H1 (cell line): ENCODE measurements around the gene KTI12. TPM values are rescaled to one million over a fixed set of nuclear protein-coding genes. Genes with fewer than 3 reads are reported as not detected.

Experiments
- CTCF ChIA-PET: fragments of 300-600 bp; sonication (Branson Sonifier 250); formaldehyde crosslinking; loops from one replicate; lab custom pipeline; 2021; ENCODE audit not compliant: partially characterized antibody; lab: Charles Lee
- POLR2A ChIA-PET: fragments of 300-600 bp; sonication (Branson Sonifier 250); formaldehyde crosslinking; loops from one replicate; lab custom pipeline; 2021; ENCODE audit warnings: inconsistent platforms; ENCODE audit not compliant: partially characterized antibody; lab: Charles Lee
- DNase-seq, 2 experiments: peaks; one replicate each; pipeline versions ENCODE4 v3.0.0 to v3.0.0-alpha.2; 2010 to 2022; ENCODE audit warnings: low spot score in 2 of 2, low read depth in 1 of 2, mixed read lengths in 1 of 2
- FAIRE-seq: peaks from 2 replicates; lab custom pipeline; 2011; peaks lifted over from hg19 to GRCh38; lab: Jason Lieb, UNC
- H2AFZ ChIP-seq: 2 replicates; pipeline ENCODE4 v1.8.1; 2012; ENCODE audit warnings: low read length, inconsistent platforms
- H2AK5ac ChIP-seq: 2 replicates; pipeline ENCODE4 v1.6.1; 2013; ENCODE audit warnings: low read depth, low read length
- H2BK120ac ChIP-seq: replicated peaks from 2 replicates; pipeline ENCODE3; 2013; ENCODE audit warnings: low read depth, low read length, inconsistent platforms
- H2BK12ac ChIP-seq: 2 replicates; pipeline ENCODE4 v1.6.1; 2013; ENCODE audit warnings: low read depth, low read length
- H2BK15ac ChIP-seq: 2 replicates; pipeline ENCODE4 v1.6.1; 2013; ENCODE audit warnings: low read length
- H2BK20ac ChIP-seq: 2 replicates; pipeline ENCODE4 v1.6.1; 2013; ENCODE audit warnings: low read length
- H2BK5ac ChIP-seq: 2 replicates; pipeline ENCODE4 v1.6.1; 2013; ENCODE audit warnings: low read depth, low read length
- H3K14ac ChIP-seq: 2 replicates; pipeline ENCODE4 v1.6.1; 2013; ENCODE audit warnings: inconsistent platforms; ENCODE audit not compliant: insufficient read length
- H3K18ac ChIP-seq: 2 replicates; pipeline ENCODE4 v1.6.1; 2013; ENCODE audit warnings: low read length; ENCODE audit errors: extremely low read depth
- H3K23ac ChIP-seq: 2 replicates; pipeline ENCODE4 v1.6.1; 2013; ENCODE audit warnings: inconsistent platforms; ENCODE audit not compliant: insufficient read length
- H3K23me2 ChIP-seq: 2 replicates; pipeline ENCODE4 v1.6.1; 2013; ENCODE audit warnings: low read depth, low read length
- H3K27ac ChIP-seq: 2 replicates; pipeline ENCODE4 v1.6.1; 2011; ENCODE audit warnings: low read depth, low read length, inconsistent platforms
- H3K27me3 ChIP-seq, 4 experiments: replicated peaks in 1 of 4; 1 replicate in 1 of 4; 2 replicates in 3 of 4; pipeline versions ENCODE4 v1.6.1 to v1.8.1; 2011 to 2013; ENCODE audit warnings: low read length in 3 of 4, mild to moderate bottlenecking in 3 of 4, inconsistent platforms in 2 of 4, mixed read lengths in 2 of 4, moderate library complexity in 1 of 4; ENCODE audit not compliant: control insufficient read depth in 3 of 4, insufficient read depth in 3 of 4; ENCODE audit errors: extremely low read depth in 1 of 4
- H3K36me3 ChIP-seq, 4 experiments: 2 replicates each; pipeline versions ENCODE4 v1.6.1 to v1.8.1; 2011 to 2013; ENCODE audit warnings: mild to moderate bottlenecking in 4 of 4, low read length in 3 of 4, moderate library complexity in 2 of 4, control low read depth in 1 of 4, inconsistent platforms in 1 of 4; ENCODE audit not compliant: insufficient read depth in 4 of 4, control insufficient read depth in 2 of 4
- H3K4ac ChIP-seq: replicated peaks from 2 replicates; pipeline ENCODE3; 2013; ENCODE audit warnings: low read length, low read depth, mixed read lengths, inconsistent platforms; ENCODE audit not compliant: insufficient read length
- H3K4me1 ChIP-seq, 4 experiments: replicated peaks in 1 of 4; 1 replicate in 1 of 4; 2 replicates in 3 of 4; pipeline versions ENCODE4 v1.6.1 to v1.8.1; 2011 to 2013; ENCODE audit warnings: low read length in 3 of 4, inconsistent platforms in 2 of 4, mixed read lengths in 1 of 4; ENCODE audit not compliant: insufficient read depth in 4 of 4, control insufficient read depth in 3 of 4
- H3K4me2 ChIP-seq, 2 experiments: 2 replicates each; pipeline versions ENCODE4 v1.6.1 to v1.8.1; 2011 to 2013; ENCODE audit warnings: low read depth in 2 of 2, low read length in 2 of 2, control low read depth in 1 of 2, inconsistent platforms in 1 of 2, mild to moderate bottlenecking in 1 of 2; ENCODE audit not compliant: insufficient read depth in 1 of 2
- H3K4me3 ChIP-seq, 4 experiments: fragments of 200-600, 300-600 bp in 1 of 4; sonication (generic), shearing (Covaris generic), sonication (Bioruptor Twin) in 1 of 4; 2 replicates each; pipeline versions ENCODE4 v1.5.1 to v1.8.1; 2011 to 2016; ENCODE audit warnings: low read length in 4 of 4, low read depth in 3 of 4, control low read depth in 2 of 4, inconsistent platforms in 2 of 4, mild to moderate bottlenecking in 2 of 4, mixed read lengths in 1 of 4, moderate library complexity in 1 of 4; ENCODE audit not compliant: insufficient read depth in 2 of 4; ENCODE audit errors: extremely low read depth in 1 of 4
- H3K56ac ChIP-seq: replicated peaks from 2 replicates; pipeline ENCODE3; 2013; ENCODE audit warnings: low read depth, mild to moderate bottlenecking, mixed read lengths, low read length, inconsistent platforms; ENCODE audit not compliant: insufficient read length
- H3K79me1 ChIP-seq: 2 replicates; pipeline ENCODE4 v1.6.1; 2013; ENCODE audit warnings: low read depth, low read length, control low read depth
- H3K79me2 ChIP-seq, 2 experiments: 2 replicates each; pipeline versions ENCODE4 v1.6.1 to v1.8.1; 2012 to 2013; ENCODE audit warnings: low read length in 2 of 2, mild to moderate bottlenecking in 2 of 2, inconsistent platforms in 1 of 2; ENCODE audit not compliant: insufficient read depth in 2 of 2, control insufficient read depth in 1 of 2
- H3K9ac ChIP-seq, 4 experiments: replicated peaks in 1 of 4; 1 replicate in 1 of 4; 2 replicates in 3 of 4; pipeline versions ENCODE4 v1.6.1 to v1.8.1; 2011 to 2013; ENCODE audit warnings: low read depth in 3 of 4, low read length in 3 of 4, control low read depth in 2 of 4, mild to moderate bottlenecking in 2 of 4, moderate library complexity in 2 of 4, inconsistent platforms in 1 of 4; ENCODE audit errors: extremely low read depth in 1 of 4
- H3K9me3 ChIP-seq, 2 experiments: 2 replicates each; pipeline versions ENCODE4 v1.6.1 to v1.8.1; 2012 to 2013; ENCODE audit warnings: mild to moderate bottlenecking in 2 of 2, moderate library complexity in 2 of 2, control low read depth in 1 of 2, inconsistent platforms in 1 of 2, low read depth in 1 of 2, low read length in 1 of 2, mixed read lengths in 1 of 2; ENCODE audit not compliant: insufficient read depth in 2 of 2
- H4K20me1 ChIP-seq, 2 experiments: replicated peaks in 1 of 2; 2 replicates each; pipeline versions ENCODE3 to v1.8.1; 2011 to 2013; ENCODE audit warnings: inconsistent platforms in 2 of 2, low read length in 2 of 2, mild to moderate bottlenecking in 1 of 2; ENCODE audit not compliant: insufficient read depth in 2 of 2, control insufficient read depth in 1 of 2
- H4K5ac ChIP-seq: 2 replicates; pipeline ENCODE4 v1.6.1; 2013; ENCODE audit warnings: low read length, low read depth, mixed read lengths, inconsistent platforms; ENCODE audit not compliant: insufficient read length
- H4K8ac ChIP-seq: 2 replicates; pipeline ENCODE4 v1.8.0; 2013; ENCODE audit warnings: mild to moderate bottlenecking, moderate library complexity, low read length, inconsistent platforms; ENCODE audit not compliant: insufficient read depth; ENCODE audit errors: extremely low read depth
- H4K91ac ChIP-seq: replicated peaks from 2 replicates; pipeline ENCODE3; 2013; ENCODE audit warnings: low read length, mixed read lengths, inconsistent platforms; ENCODE audit not compliant: insufficient read length
- BRCA1 ChIP-seq: IDR thresholded peaks from 2 replicates; pipeline ENCODE4 v1.6.1; 2012; ENCODE audit warnings: low read depth, low read length, improper control_type of control experiment
- CREB1 ChIP-seq: IDR thresholded peaks from 2 replicates; pipeline ENCODE4 v1.6.1; 2012; ENCODE audit warnings: inconsistent platforms
- CTBP2 ChIP-seq: IDR thresholded peaks from 2 replicates; pipeline ENCODE4 v1.7.0; 2011; ENCODE audit warnings: borderline replicate concordance, mild to moderate bottlenecking, moderate library complexity, mixed read lengths, low read length; ENCODE audit not compliant: insufficient read depth, insufficient read length
- E2F6 ChIP-seq: IDR thresholded peaks from 2 replicates; pipeline ENCODE4 v1.6.1; 2012; ENCODE audit warnings: inconsistent platforms
- EGR1 ChIP-seq: IDR thresholded peaks from 2 replicates; pipeline ENCODE4 v1.6.1; 2011; ENCODE audit warnings: low read depth, low read length, borderline replicate concordance
- HDAC6 ChIP-seq: IDR thresholded peaks from one replicate; pipeline ENCODE4 v1.7.1; 2012; ENCODE audit warnings: low read depth, mild to moderate bottlenecking, inconsistent platforms, low read length, moderate library complexity
- KDM1A ChIP-seq: fragments of 200-600, 300-600 bp; sonication (generic); IDR thresholded peaks from 2 replicates; pipeline ENCODE4 v1.7.1; 2016; ENCODE audit warnings: mild to moderate bottlenecking, low read length, borderline replicate concordance
- MAX ChIP-seq: IDR thresholded peaks from 2 replicates; pipeline ENCODE4 v1.6.1; 2012; ENCODE audit warnings: inconsistent platforms
- RAD21 ChIP-seq, 2 experiments: IDR thresholded peaks in 1 of 2; conservative IDR thresholded peaks in 1 of 2; 2 replicates each; pipeline ENCODE4 v1.6.1; 2011; ENCODE audit warnings: low read depth in 2 of 2, low read length in 2 of 2, improper control_type of control experiment in 1 of 2, inconsistent platforms in 1 of 2, mild to moderate bottlenecking in 1 of 2, moderate library complexity in 1 of 2
- SP1 ChIP-seq: IDR thresholded peaks from 2 replicates; pipeline ENCODE4 v1.6.1; 2011; ENCODE audit warnings: low read depth, low read length
- TAF7 ChIP-seq: optimal IDR thresholded peaks from 2 replicates; pipeline ENCODE3; 2011; ENCODE audit warnings: low read depth, mild to moderate bottlenecking, inconsistent platforms, low read length, moderate library complexity, borderline replicate concordance
- USF2 ChIP-seq: IDR thresholded peaks from 2 replicates; pipeline ENCODE4 v1.6.1; 2011; ENCODE audit warnings: low read length, improper control_type of control experiment
- WGBS, 2 experiments: shearing (Covaris generic) in 1 of 2; methylation state at CpG; one replicate each; pipeline versions ENCODE4 v1.1.6 to v1.1.7; 2013 to 2015; ENCODE audit warnings: low lambda C conversion rate in 2 of 2, mixed read lengths in 2 of 2, inconsistent platforms in 1 of 2, low coverage in 1 of 2, missing lambda C conversion rate in 1 of 2; ENCODE audit not compliant: insufficient replicate concordance in 2 of 2, insufficient coverage in 1 of 2, insufficient read length in 1 of 2; ENCODE audit errors: extremely low coverage in 1 of 2, missing lambda C conversion rate in 1 of 2; 5-methylcytosine and 5-hydroxymethylcytosine counted together
- polyA plus RNA-seq, 7 experiments: library from polyadenylated mRNA; depleted of rRNA in 3 of 7; stranded (reverse) in 5 of 7; unstranded in 2 of 7; fragments of >200 nt in 5 of 7; fragments of 200-250 nt in 2 of 7; gene quantifications; 1 replicate in 5 of 7; 2 replicates in 1 of 7; 4 replicates in 1 of 7; pipeline versions ENCODE4 v1.2.1 to v1.2.3, GENCODE V29; 2011 to 2013; ENCODE audit warnings: missing spikeins in 2 of 7, mixed read lengths in 2 of 7
- total RNA-seq: library from RNA; stranded (reverse); fragmentation: NEBNext Ultra II Directional; extraction: Animal tissue kit (Norgen Biotek cat#: 25700); gene quantifications from 2 replicates; pipeline ENCODE4 v1.2.1, GENCODE V29; 2021

The KTI12 gene
- total and polyA plus RNA-seq, 2 of the 8 experiments (the other 6 are each of a cell fraction or from before 2014, with no cell fraction given) = 7.5 to 16.2 TPM

GRCh38 chr1:52045236-52045635 is 11.6 kb upstream of the KTI12 start:
- H3K27ac ChIP-seq = no peak overlapping the region
- H3K27me3 ChIP-seq = no peaks in the 10 kb centered on the region
- no peak overlapping the region for H2BK20ac ChIP-seq
- no peak overlapping the region for H4K91ac ChIP-seq
- peaks cover 6% of the 10 kb centered on the region in 2 experiments for H4K20me1 ChIP-seq
- H4K5ac ChIP-seq = no peak overlapping the region
- no peak overlapping the region for H2AK5ac ChIP-seq
- 93% methylated on average over 2 of the region's 2 CpGs; no CpG with 5 or more reads in 1 of the 2 experiments for WGBS, 2 experiments
- H3K9ac ChIP-seq = no peak overlapping the region
- H2AFZ ChIP-seq = no peak overlapping the region
- H3K4me1 ChIP-seq = no peaks in the 10 kb centered on the region
- no peaks in the 10 kb centered on the region for H3K79me1 ChIP-seq
- no peak overlapping the region for H3K4me2 ChIP-seq
- no peak for DNase-seq
- ChIA-PET CTCF (interaction anchor here (1.0 kb wide), 1 partner anchor 148 kb away, joined by 3 read pairs; no protein-coding TSS in a partner anchor), POLR2A (interaction anchor here (1.0 to 8.3 kb wide), 3 partner anchors 9 to 315 kb away, joined by 3 to 61 read pairs (median 4); partner anchors contain the start of genes BTF3L4 and TXNDC12)
- H3K56ac ChIP-seq = no peak overlapping the region
- FAIRE-seq = no peak
- H3K9me3 ChIP-seq = no peaks in the 10 kb centered on the region
- no peak overlapping the region for H3K18ac ChIP-seq
- H3K23me2 ChIP-seq = no peaks in the 10 kb centered on the region
- H3K4ac ChIP-seq = no peak overlapping the region
- no peak overlapping the region for H2BK15ac ChIP-seq
- no peak overlapping the region for H2BK12ac ChIP-seq
- H4K8ac ChIP-seq = no peak overlapping the region
- H3K14ac ChIP-seq = no peak overlapping the region
- H3K23ac ChIP-seq = no peak overlapping the region
- H2BK5ac ChIP-seq = no peak overlapping the region
- no peak overlapping the region for H2BK120ac ChIP-seq
- H3K79me2 ChIP-seq = peaks cover 3 to 65% of the 10 kb centered on the region in 2 experiments
- H3K36me3 ChIP-seq = peaks cover 2 to 11% (median 8%) of the 10 kb centered on the region in 4 experiments; a peak in 5 of 8 replicates
- no peak overlapping the region for H3K4me3 ChIP-seq
- TF ChIP-seq TAF7 = no peak
- TF ChIP-seq KDM1A = no peak
- TF ChIP-seq E2F6 = no peak
- TF ChIP-seq CTBP2 = no peak
- TF ChIP-seq RAD21 (IDR thresholded peaks at IDR 0.05 in 1 of 2, conservative IDR thresholded peaks at IDR 0.05 in 1 of 2; ENCODE audit: low read depth in 2 of 2, low read length in 2 of 2) = no peak
- no peak for TF ChIP-seq CREB1
- TF ChIP-seq EGR1 = no peak
- no peak for TF ChIP-seq BRCA1
- no peak for TF ChIP-seq SP1
- TF ChIP-seq USF2 = no peak
- no peak for TF ChIP-seq MAX
- TF ChIP-seq HDAC6 = no peak
